Measurements from ENCODE around the gene CUTC. TPM values are rescaled to one million over a fixed set of nuclear protein-coding genes. Genes with fewer than 3 reads are reported as not detected.
"Not testable (repeated sequence)": the region's sequence is repeated elsewhere in the genome, so short reads cannot be mapped to it uniquely, and the experiment has no call there.

The CUTC gene
- polyA plus RNA-seq (ENCODE audit: insufficient read length), result 23.6 TPM

- DNase-seq (ENCODE audit: low read depth), result peak; percentile 98
These were observed at the start of gene CUTC, which contains the start of gene COX15 for GRCh38 chr10:99732033-99732842. Gene CUTC, plus strand, starts transcription at chr10:99732234. Its CDS starts 115 bp downstream, at chr10:99732349. Gene COX15, minus strand, starts transcription at chr10:99732127. Its CDS starts 78 bp downstream, at chr10:99732049.

GRCh38 chr10:99682752-99683151 is 49.3 kb upstream of the CUTC start:
- DNase-seq (ENCODE audit: low read depth), result no peak

GRCh38 chr10:99685597-99685967 is 46.5 kb upstream of the CUTC start:
- no peak for DNase-seq (ENCODE audit: low read depth)

GRCh38 chr10:99689461-99689860 is 42.6 kb upstream of the CUTC start:
- DNase-seq (ENCODE audit: low read depth), result no peak

- no peak for DNase-seq (ENCODE audit: low read depth)
These were observed 38.0 kb upstream of the CUTC start for GRCh38 chr10:99693933-99694583.

GRCh38 chr10:99695761-99696160 is 36.3 kb upstream of the CUTC start:
- DNase-seq (ENCODE audit: low read depth), result no peak

GRCh38 chr10:99698504-99699080 is 33.4 kb upstream of the CUTC start:
- DNase-seq (ENCODE audit: low read depth), result no peak

- DNase-seq (ENCODE audit: low read depth), result no peak
These were observed 31.4 kb upstream of the CUTC start for GRCh38 chr10:99700649-99701048.

- DNase-seq (ENCODE audit: low read depth), result no peak
These were observed 23.5 kb upstream of the CUTC start for GRCh38 chr10:99708428-99709012.

GRCh38 chr10:99709480-99710229 is 22.4 kb upstream of the CUTC start:
- no peak for DNase-seq (ENCODE audit: low read depth)

- no peak for DNase-seq (ENCODE audit: low read depth)
These were observed 20.8 kb upstream of the CUTC start for GRCh38 chr10:99711129-99711719.

GRCh38 chr10:99714446-99714845 is 17.6 kb upstream of the CUTC start:
- DNase-seq (ENCODE audit: low read depth), result no peak

- no peak for DNase-seq (ENCODE audit: low read depth)
These were observed 11.6 kb upstream of the CUTC start for GRCh38 chr10:99720387-99720786.

- DNase-seq (ENCODE audit: low read depth), result no peak
These were observed 2.0 kb upstream of the CUTC start for GRCh38 chr10:99730026-99730425.

- no peak for DNase-seq (ENCODE audit: low read depth)
These were observed 565 bp upstream of the CUTC start for GRCh38 chr10:99731306-99732032.

- no peak for DNase-seq (ENCODE audit: low read depth)
These were observed 1.3 kb downstream of the CUTC start for GRCh38 chr10:99733366-99733765.

- not testable (repeated sequence) for DNase-seq (ENCODE audit: low read depth)
These were observed 2.1 kb downstream of the CUTC start for GRCh38 chr10:99734111-99734510.

- DNase-seq (ENCODE audit: low read depth), result no peak
These were observed 8.2 kb downstream of the CUTC start for GRCh38 chr10:99740260-99740659.

GRCh38 chr10:99740933-99741559 is 9.0 kb downstream of the CUTC start:
- no peak for DNase-seq (ENCODE audit: low read depth)

GRCh38 chr10:99742254-99742653 is 10.2 kb downstream of the CUTC start:
- no peak for DNase-seq (ENCODE audit: low read depth)
